T47D (cell line): ENCODE results near the gene TMTC2.
"Not testable (repeated sequence)": the region's sequence is repeated elsewhere in the genome, so short reads cannot be mapped to it uniquely, and the experiment has no call there.

Source experiments
- DNase-seq, 2 experiments: peaks; one replicate each; pipeline versions ENCODE4 v3.0.0 to v3.0.0-alpha.2; 2011 to 2012; ENCODE audit warnings: low read depth in 1 of 2, low spot score in 1 of 2
- JUND ChIP-seq: IDR thresholded peaks from 2 replicates; pipeline ENCODE4 v1.6.1; 2012; ENCODE audit warnings: low read depth
- in situ Hi-C: cut with HindIII; loops from 2 replicates; pipeline ENCODE4 v1.10.0; 2016; ENCODE audit warnings: low sequenced_read_pairs, low pct_unique_long_range_greater_than_20kb

TMTC2 gene

DNA sequence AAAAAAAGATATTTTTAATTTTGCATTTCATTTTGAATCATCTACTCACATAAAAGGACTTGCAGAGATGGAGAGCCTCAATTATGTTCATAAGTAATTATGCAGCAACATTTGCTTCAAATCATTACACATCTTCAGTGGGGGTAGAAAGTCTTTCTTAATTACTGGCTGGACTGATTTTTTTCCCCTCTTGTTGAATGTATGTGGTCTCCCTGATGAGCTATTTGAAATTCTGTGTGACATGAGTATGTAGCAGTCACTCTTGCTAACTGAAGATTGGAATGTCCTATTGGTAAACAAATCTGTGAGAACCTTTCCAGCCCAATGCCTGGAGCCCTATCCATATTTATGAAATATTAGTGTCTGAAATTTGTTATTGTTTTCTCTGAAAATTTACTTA is 139.8 kb downstream of the TMTC2 start:
- DNase-seq = no peak
- no peak for TF ChIP-seq JUND
- in situ Hi-C loops = no loop called here

DNA sequence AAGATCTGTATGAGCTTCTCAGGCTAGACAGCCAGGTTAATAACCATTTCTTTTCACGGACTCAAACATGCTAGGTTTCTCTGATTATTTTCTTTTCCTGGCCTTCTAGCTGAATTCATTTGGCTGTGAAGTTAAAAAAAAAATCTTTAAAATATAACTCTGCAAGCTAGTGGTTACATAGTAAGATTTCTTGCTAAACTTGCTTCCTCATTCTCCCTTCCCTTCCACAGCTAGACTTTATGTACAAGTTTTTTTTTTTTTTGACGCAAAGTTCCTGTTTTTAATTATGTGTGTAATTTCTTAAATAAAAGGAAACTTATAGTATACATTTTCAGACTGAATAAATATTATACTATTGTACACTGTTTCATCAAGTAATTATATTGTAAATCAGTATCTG is 145.4 kb downstream of the TMTC2 start:
- in situ Hi-C loops = no loop called here
- no peak for TF ChIP-seq JUND
- no peak for DNase-seq

DNA sequence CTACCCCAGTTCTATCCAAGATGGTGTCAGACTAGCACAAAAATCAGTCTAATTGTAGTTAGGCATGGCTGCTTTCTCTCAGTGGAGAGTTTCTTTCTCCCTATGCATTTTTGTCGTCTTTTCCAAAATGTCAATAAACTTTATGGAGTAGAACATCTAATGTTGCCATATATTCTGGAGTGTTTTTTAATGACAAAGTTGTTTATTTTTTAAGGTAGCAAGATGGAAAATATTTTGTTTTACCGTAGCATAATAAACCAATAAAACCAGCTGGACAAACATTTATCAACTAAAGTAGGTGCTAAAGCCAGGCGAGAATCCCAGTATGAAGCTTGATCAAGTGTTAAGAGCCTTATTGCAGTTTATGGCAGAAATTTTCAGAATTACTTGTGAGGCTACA is 146.3 kb downstream of the TMTC2 start:
- no peak for DNase-seq
- in situ Hi-C loops = no loop called here
- TF ChIP-seq JUND = no peak

- no peak for DNase-seq
- in situ Hi-C loops = no loop called here
- no peak for TF ChIP-seq JUND
Measured at GRCh38 chr12:82833481-82833880, 146.8 kb downstream of the TMTC2 start.

DNA sequence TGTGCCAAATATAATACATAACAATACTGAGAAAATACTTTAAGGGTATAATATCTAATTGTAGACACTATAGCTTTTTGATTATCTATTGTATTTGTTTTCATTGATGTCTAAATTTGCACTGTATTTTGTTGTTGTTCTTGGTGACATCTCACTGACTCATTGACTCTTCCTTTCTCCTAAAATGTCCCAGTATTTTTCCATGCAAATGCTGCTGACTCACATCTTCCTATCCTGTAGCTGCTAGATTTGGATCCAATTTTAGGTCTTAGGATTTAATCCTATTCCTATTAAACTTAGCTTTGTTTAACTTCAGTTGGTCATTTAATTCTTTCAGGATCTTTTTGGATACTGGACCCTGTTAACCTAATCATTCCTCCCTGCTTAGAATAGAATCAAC is 148.5 kb downstream of the TMTC2 start:
- TF ChIP-seq JUND = no peak
- DNase-seq = no peak
- in situ Hi-C loops = no loop called here

DNA sequence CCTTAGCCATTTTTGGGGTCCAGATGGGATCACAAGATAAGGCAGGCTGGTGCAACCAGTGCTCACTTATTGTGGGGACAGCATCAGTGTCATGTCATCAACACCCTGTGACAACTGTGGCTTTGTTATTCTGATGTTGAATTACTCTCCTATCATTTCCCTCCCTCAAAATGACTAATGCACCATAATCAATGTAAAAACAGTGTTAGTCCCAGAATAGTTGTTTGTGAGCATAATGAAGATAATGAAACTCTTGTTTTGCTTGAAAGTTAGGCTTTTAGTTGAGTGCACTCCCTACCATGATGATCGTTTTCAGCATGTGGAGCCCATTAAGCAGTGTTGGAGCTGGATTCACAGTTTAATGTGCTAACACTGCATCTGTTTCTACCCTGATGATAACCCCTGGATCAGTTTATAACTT is 151.4 kb downstream of the TMTC2 start:
- in situ Hi-C loops = no loop called here
- no peak for TF ChIP-seq JUND
- DNase-seq = no peak

- no peak for TF ChIP-seq JUND
- no peak for DNase-seq
- in situ Hi-C loops = no loop called here
Measured at GRCh38 chr12:82838827-82839226, 152.1 kb downstream of the TMTC2 start.

GRCh38 chr12:82839796-82840195 is 153.1 kb downstream of the TMTC2 start:
- TF ChIP-seq JUND = no peak
- in situ Hi-C loops = no loop called here
- no peak for DNase-seq

DNA sequence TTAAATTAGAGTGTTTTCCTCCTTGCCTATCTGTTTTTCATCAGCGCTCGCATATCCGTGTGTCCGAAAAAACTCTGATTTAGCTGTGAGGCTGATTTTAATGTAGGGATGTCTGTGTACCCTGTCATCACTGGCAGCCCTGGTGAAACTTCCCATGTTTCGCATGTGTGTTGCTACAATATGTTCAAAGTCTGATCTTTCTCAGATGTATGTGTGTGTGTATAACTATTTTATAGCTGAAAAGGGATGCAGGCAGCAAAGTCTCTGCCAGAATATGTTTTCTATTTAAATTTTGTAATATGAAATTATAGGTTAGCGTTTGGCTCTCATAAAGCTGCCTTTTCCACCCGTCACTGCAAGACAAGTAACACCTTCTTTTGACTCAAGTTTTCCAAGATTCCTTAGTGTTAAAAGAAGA is 154.8 kb downstream of the TMTC2 start:
- DNase-seq = no peak
- TF ChIP-seq JUND = no peak
- in situ Hi-C loops = no loop called here

DNA sequence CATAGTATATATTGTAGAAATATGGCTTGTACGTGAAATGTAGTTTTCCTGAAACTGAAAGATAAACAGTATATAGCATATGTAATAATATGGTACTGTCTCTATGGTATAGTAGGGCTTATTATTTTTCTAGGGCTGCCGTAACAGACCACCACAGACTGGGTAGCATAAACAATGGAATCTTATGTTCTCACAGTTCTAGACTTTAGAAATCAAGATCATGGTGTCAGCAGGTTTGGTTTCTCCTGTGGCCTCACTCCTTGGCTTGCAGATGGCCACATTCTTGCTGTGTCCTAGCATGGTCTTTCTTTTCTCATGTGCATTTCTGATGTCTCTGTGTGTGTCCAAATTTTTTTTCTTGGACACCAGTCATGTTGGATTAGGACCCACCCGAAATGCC is 155.8 kb downstream of the TMTC2 start:
- no peak for DNase-seq
- no peak for TF ChIP-seq JUND
- in situ Hi-C loops = no loop called here

- DNase-seq, in situ Hi-C loops: not testable (repeated sequence)
Measured at GRCh38 chr12:82845076-82845475, 158.4 kb downstream of the TMTC2 start.

GRCh38 chr12:82848845-82849244 is 162.1 kb downstream of the TMTC2 start:
- in situ Hi-C loops = no loop called here
- TF ChIP-seq JUND = no peak
- no peak for DNase-seq

GRCh38 chr12:82852529-82852928 is 165.8 kb downstream of the TMTC2 start:
- TF ChIP-seq JUND = no peak
- DNase-seq = no peak
- in situ Hi-C loops = no loop called here

DNA sequence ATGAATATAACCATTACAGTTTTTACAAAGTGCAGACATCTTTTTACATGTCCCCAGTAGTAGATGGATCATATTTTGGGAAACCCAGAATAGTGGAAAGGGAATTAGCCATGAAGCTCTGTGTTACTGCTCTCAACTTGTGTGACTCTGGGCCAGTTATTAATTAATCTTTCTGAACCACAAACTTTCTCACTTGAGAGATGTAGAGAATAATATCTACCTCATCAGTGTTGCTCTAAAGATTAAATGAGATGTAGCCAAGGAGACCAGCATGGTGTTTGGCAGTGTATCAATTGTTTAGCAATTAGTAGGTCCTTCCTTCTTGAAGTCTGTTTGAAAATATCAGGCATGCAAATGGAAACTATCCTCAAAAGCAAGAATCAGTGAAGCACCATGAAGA is 169.2 kb downstream of the TMTC2 start:
- no peak for DNase-seq
- no peak for TF ChIP-seq JUND
- in situ Hi-C loops = no loop called here

- no peak for DNase-seq
- no peak for TF ChIP-seq JUND
- in situ Hi-C loops = no loop called here
Measured at GRCh38 chr12:82857276-82857675, 170.6 kb downstream of the TMTC2 start.
